Stimulated activated CD8-positive, alpha-beta memory T cell treated with anti-CD3 and anti-CD28 coated beads, Interleukin-2, amount 100 ng/mL, for 1 hour (primary cell): ENCODE results near the gene ERF.

Experiments used
- DNase-seq, 2 donors: peaks; one replicate each; pipeline ENCODE4 v3.0.0-alpha.2; 2020; ENCODE audit warnings: low read depth in 2 of 2

Gene ERF

DNA sequence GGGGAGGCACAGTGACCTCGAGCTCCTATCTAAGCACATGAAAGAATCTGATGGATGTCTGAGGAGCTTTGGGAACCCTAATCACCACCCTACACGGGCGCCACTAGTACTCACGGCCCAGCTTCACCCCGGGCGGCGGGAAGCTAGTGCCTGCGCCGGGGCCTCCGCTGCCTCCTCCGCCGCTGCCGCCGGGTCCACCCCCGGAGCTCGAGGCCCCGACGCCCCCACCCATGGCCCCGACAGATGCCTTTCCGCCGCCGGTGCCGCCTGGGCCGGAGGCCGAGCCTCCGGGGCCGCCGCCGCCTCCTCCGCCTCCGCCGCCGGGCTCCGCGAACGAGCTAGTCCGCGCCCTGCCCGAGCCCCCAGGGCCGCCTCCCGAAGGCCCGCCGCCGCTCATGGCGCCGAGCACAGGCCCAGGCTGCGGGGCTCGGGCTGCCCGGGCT lies 12.8 kb downstream of the ERF start:
- DNase-seq: no peak

DNA sequence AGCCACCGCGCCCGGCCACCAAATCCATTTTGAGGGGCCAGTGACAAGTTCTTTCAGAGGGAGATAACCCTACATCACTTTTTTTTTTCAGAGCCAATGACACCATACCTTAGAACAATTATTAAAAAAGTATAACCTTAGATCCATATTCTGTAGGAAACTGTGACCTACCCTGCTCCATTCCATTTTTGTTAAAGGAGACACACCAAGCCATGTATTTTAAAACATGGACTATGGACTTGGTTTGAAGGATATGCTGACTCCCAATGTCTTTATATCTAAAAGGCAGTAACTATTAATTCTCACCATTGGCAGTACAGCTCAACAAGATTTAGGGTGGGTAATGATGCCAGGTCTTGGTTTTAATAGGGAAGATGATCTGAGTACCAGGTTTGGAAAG lies 13.6 kb downstream of the ERF start:
- DNase-seq: no peak

DNA sequence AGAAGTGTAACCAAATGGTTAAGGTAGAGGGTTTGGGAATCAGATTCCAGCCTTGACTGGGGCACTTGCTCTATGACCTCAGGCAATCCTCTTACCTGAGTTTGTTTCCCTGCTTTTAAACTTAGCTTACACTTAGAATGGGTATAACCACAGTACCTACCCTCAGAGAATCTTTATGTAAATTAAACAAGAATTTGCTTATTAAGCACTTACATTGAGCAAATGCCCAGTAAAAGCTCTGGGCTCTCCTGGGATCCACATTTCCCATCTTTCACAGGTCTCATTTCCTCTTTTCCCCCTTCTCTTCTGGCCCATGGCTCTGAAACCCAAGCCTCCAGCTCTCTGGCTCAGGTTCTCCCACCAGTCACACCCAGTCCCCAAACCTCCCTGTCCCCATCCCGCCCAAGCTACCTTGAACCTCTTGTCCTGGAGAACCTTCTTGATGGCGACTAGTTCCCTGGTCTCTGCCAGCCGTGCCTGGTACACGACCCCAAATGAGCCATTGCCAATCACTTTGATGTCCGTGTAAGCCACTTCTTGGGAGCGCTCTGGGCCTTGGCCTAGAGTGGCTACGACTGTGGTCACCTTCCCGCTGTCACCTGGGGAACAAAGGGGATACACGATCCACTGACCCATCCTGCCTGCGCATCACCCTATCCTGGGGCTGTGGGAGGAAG lies 15.2 kb downstream of the ERF start:
- DNase-seq: no peak

DNA sequence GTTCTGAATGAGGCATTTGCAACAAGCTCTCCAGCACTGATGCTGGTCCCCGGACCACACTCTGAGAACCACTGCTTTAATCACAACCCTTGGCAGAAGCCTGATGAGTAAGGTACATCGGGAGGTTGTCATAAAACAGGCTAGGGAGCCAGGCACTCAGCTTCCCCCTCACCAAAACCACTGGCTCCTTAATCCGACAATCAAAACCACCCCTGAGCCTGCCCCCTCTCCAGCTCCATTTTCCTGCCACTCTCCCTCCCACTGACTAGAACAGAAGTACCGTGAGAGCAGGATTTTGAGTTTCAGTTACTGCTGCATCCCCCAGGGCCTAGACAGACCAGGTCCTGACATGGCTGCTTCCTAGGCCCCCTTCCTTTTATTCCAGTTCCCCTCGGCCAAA lies 19.7 kb downstream of the ERF start:
- DNase-seq: no peak

DNA sequence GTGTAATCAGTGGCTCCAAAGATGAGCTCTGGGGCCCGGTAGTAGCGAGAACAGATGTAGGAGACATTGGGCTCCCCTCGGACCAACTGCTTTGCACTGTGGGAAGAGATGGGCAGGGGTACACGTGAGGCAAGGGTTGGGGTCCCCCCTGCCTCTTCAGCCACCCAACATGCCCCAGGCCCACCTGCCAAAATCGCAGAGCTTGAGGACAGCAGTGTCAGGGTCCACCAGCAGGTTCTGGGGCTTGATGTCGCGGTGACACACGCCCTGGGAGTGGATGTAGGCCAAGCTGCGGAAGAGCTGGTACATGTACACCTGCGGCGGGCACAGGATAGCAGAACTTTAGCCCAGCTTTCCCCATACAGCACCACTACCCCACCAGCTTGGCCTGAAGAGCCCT lies 20.6 kb downstream of the ERF start:
- no peak for DNase-seq

DNA sequence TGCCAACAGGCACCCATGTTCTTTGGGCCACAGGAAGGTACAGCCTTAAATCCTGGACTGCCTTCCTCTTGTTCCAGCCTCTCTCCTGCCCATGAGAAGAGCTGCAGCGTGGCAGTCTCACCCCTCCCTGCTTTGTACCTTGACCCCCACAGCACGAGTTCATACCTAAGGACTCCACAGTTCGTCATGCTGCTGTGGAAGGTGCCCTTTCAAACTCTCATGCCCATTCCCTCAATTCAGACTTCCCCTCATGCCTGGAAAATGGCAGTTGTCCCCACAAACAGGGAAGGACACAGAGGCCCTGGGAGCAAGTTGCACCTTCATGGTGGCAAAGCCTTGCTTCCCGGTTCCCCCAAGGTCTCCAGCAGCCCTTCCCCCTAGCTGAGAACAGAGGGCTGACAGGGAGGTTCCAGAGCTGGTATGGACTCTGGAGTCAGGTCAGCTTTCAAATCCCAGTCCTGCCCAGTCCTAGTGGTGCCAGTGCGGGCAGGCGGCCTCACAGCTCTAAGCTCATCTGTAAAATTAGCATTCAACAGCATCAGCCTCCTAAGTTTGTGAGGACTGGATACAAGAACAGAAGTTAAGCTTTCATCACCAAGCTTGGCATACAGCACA lies 21.1 kb downstream of the ERF start:
- DNase-seq: no peak

DNA sequence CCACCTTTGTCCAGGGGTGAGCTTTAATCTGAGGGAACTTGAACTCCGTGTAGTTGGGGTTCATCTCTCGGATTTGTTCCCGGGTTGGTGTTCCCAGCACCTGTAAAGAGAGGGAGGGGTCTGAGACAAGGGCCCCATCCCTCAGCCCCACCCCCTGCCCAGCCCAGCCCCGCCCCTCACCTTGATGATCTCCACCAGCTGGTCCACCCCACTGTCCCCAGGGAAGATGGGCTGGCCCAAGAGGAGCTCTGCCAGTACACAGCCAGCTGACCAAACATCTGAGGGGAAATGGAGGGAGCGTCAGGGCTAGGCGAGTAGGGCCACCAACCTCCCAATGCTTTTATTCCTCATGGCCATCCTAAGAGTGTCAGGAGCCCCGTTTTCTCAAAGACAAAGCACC lies 21.8 kb downstream of the ERF start:
- no peak for DNase-seq

DNA sequence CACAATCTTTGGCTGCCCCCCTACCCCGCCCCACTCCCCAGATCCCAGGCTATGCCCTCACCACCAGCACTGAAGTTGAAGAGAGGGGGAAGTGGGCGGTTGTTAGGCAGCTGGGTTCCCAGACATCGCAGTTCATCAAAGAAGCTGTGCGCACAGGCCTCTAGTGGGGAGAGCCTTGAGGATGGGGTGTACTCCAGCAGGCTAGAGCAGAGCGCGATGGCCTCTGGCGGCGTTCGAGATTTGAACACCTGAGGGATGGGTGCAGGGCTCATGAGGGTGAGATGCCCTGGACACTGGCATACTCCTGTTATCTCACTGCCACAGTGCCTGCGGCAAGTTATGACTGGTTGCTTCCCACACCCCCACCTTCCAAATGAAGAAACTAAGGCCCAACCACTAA lies 22.5 kb downstream of the ERF start:
- DNase-seq: no peak

DNA sequence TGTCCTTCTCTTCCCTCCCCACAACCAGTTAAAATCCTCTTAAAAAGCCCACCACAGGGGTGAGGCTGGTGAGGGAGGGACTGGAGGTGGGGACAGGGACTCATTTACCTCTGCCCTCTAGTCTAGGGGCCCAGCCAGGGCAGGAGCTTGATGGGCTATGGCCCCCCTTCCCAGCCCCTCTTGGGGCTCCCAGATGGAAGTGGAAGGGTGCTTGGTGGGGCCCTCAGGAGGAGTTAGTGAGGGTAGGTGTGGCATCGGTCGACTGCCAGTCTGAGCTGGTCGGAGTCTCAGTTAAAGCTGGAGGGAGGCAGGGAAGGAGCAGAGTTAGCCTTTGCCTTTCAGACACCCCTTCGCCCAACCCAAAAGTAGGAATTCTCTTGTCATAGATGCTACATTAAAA lies 24.4 kb downstream of the ERF start:
- no peak for DNase-seq

DNA sequence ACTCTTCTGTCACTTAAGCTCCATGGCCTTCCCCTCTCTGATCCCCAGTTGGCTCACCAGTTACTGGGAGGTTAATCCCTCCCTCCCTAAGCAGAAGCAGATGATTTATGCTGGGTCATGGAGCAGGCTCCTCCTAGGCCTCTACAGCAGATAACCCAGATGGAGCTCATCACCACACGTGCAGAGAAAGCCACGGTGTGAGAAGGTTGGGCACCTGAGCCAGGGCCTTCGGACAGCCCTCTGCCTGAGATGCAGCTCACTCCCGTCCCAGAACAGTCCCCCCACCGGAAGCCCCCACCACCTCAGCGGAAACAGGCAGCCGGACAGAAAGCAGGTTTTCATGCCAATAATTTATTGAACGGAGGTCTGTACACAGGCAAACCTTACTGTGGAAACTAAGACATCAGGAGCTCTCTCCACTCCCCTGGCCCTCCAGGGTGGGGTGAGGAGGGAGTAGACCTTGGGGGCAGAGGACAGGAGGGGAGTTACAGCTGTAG lies 25.0 kb downstream of the ERF start:
- DNase-seq: no peak

DNA sequence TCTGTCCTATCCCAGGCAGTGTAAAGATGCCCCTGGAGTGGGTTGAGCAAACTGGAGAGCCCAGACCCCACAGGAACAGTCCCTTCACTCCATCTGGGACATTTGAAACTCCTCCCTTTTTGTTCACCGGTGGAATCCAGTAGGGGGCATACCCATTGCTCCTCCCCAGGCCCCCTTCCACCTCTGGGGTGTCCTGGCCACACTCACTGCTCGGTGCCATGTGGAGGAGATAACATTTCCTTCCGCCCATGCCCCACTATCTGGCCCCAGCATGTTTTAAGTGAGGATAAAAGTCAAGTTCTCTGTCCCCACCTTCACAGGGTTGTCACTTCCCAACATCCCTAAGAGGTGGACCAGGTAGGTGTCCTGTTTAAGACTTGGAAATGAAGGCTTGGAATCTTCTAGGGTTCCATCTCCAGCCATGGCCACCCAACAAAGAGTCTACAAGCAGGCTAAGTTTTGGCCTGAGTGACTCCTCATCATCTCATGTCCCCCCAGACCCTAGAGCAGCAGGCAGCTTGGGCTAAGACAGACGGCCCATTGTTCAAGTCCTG lies 25.6 kb downstream of the ERF start:
- DNase-seq: no peak

DNA sequence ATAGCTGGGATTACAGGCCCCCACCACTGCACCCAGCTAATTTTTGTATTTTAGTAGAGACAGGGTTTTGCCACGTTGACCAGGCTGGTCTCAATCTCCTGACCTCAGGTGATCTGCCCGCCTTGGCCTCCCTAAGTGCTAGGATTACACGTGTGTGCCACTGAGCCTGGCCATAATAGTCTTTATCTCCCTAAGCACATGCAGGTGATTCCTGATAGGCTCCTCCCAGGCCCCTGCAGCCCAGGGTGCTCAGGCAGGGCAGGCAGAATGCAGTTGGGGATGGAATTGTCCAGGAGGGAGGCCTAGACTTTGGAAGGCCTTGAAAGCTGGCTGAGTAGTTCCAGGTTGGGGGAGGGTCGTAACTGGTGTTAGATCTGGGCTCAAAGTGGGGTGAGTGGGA lies 26.3 kb downstream of the ERF start:
- no peak for DNase-seq

DNA sequence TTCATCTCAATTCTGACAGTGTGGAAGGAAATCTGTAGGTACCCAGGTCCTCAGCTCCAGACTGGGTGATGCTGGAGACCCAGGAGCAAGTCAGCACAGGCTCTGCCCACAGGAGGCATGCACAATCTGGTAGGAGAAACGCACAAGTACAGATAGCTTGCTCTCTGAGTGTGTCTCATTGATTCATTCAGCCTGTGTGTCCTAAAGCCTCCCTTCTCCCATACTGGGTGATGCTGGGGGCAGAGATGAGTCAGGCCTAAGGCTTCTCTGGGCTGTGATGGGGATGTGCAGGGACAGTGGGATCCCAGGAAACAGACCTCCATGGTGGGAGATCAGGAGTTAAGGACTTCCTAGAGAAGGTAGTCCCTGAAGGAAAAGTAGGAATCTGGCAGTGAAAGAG lies 28.0 kb downstream of the ERF start:
- no peak for DNase-seq

DNA sequence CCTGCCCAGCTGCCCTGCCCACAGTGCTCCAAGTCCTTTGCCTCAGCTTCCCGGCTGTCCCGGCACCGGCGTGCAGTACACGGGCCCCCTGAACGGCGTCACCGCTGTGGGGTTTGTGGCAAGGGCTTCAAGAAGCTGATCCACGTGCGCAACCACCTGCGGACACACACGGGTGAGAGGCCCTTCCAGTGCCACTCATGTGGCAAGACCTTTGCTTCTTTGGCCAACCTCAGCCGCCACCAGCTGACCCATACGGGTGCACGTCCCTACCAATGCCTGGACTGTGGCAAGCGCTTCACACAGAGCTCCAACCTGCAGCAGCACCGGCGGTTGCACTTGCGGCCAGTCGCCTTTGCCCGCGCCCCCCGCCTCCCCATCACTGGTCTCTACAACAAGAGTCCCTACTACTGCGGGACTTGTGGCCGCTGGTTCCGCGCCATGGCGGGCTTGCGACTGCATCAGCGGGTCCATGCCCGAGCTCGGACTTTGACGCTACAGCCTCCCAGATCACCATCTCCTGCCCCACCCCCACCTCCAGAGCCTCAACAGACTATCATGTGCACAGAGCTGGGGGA lies 29.1 kb downstream of the ERF start:
- no peak for DNase-seq

DNA sequence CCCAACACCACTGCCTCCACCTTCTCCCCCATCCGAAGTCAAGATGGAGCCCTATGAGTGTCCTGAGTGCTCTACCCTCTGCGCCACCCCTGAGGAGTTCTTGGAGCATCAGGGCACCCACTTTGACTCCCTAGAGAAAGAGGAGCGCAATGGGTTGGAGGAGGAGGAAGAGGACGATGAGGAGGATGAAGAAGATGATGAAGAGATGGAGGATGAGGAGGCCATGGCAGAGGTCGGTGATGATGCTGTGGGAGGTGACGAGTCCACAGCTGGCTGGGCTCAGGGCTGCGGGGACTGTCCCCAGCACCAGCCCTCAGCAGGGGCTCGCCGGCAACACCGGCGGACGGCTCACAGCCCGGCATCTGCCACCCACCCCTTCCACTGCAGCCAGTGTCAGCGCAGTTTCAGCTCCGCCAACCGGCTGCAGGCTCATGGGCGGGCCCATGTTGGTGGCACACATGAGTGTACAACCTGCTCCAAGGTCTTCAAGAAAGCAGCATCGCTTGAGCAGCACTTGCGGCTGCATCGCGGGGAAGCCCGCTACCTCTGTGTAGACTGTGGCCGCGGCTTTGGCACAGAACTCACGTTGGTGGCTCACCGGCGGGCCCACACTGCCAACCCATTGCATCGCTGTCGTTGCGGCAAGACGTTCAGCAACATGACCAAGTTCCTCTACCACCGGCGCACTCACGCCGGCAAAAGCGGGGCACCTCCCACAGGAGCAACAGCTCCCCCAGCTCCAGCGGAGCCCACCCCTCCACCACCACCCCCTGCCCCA lies 29.8 kb downstream of the ERF start:
- no peak for DNase-seq

DNA sequence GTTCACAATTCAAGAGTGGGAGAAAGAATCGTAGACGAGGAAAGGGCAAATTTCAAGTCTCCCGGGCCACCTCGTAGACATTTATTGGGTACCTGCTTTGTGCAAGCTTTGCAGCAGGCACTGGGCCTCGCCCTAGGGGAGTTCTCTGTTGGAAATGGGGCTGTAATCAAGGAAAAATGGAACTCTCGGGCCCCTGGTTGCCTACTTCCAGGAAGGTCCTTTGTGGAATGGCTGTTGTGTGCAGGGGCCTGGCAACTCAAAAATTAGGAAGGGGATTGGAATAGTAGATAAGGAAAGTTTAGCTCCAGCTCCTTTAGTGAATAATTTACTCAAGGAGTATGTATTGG lies 34.2 kb downstream of the ERF start:
- no peak for DNase-seq

DNA sequence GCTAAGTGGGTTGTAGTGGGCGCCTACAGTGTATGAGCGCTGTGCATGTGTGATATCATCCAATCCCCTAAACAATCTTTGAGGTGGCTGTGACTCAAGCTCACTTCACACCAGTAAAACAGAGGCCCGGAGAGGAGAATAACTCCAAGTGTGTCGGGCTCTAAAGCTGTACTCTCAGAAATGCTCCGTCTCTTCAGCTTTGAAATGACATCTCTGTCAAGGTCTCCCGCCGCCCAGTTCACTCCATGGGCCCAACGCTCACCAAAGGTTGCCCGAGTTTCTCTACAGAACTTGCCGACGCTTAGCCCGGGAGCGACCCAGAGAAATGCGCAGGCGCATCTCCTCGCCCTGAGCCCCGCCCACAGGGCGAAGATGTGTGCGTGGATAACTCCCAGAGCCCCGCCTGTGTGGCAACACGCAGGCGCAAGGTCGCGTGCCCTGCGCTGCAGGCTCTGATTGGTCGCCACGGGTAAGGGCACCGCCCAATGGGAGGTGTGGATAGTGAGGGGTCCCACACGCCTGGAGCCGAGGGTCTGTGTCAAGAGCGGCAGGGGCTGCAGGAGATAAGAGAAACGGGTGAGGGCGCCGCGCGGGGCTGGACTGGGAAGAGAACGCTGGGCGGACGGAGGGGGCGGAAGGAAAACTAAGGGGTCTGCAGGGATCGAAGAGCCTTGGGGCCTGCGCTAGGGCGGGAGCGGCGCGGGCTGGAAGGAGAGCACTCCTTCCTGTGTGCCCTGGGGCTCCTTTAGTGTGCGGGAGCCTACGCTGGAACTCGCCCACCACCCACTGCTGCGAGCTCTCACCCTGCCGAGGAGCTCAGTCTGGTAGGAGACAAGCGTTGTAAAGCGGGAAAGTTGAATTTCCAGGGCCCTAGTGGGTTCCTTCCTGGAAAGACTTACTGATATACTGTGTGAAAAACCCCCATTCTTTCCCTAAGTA lies 34.8 kb downstream of the ERF start, which contains the start of gene ZNF526:
ZNF526 (plus strand) TSS at position 501 of the 939 bp plus-strand sequence. CDS start 4,092 bp downstream, outside the sequence.
- peak; percentile 93 to 96 for DNase-seq

DNA sequence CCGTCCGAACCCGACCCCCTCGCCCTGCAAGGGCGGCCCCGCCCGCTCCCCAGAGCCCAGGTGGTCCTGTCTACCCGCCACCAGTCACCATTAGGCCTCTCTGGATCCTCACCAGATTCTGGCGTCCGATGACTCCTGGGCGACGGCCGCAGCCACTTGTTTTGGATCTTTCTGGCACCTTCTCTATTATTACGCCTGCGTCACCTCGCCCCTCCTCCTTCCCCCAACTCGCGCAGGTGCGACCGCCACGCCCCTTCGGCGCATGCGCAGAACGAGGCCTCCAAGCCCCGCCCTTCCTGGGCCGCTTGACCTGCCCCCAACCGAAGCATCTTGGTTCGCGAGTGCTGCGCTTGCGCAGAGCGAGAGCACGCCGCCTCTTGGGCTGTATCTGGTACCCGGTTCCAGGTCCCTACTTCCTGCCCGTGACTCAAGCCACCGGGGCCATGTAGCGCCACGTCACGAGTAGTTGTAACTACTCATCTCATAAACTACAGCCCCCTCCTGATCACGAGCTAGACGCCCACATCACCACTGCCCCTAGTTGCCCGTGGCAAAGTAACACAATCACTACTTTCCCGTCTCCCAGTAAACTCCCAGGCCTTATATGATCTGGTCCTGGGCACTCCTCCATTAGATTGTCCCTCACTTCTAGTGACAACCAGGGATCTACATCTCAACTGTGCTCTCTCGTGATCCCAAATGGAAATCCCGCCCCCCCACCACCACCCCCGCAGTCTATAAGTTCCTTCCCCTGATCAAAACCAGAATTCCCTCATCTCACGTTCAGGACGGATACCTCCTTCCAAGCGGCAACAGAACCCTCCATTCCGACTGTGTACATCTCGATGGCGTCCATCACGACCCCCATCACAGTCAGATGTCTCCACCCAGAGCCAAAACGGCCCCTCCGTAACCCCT lies 37.1 kb downstream of the ERF start, which contains the start of gene DEDD2:
DEDD2 (minus strand) TSS at position 158 of the 918 bp plus-strand sequence. CDS start 670 bp downstream, outside the sequence.
- peak; percentile 99 to 100 for DNase-seq

DNA sequence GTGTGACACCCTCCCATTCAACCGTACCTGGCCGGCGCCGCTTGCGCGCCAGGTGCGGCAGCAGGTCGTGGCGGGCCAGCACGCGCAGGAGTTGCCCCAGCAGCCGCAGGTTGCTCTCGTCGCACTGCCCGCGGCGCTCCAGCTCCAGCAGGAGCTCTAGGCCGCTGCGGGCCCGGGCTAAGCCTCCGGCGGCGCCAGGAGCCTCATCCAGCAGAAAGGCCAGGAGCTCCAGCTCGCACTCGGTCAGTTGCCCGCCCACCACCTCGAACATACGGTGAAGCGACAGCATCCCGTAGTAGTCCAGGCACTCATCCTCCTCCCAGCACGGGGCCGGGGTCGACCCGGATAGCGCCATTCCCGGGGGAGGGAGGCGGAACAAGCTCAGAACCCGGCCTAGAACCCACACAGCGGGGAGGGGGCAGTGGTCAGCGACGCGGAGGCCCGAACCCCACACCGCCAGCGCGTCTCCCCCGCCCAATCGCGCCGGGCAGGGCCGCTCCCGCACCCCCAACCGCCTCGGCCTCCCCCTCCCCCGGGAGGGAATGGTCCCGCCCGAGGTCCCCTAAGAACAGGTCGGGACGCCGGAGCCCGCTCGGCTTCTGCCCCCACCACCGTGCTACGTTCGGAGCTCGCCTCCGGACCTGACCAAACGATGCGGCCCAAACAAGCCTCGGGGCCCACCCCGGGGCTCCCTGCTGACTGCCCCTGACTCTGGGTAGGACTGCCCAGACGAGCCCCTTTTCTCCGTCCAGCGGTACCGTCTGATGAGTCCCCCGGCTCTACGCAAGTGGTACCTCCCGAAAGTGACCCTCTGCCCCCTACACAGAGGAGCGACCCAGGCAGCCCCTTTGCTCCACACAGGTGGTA lies 38.0 kb downstream of the ERF start:
- DNase-seq: no peak
